IMR-90 (cell line): Measurements from ENCODE around the gene ZBTB7B.

Experiments
- CEBPB ChIP-seq: IDR thresholded peaks from 2 replicates; pipeline ENCODE4 v1.6.1; 2012; ENCODE audit warnings: low read depth, low read length, improper control_type of control experiment
- CTCF ChIP-seq: conservative IDR thresholded peaks from 2 replicates; pipeline ENCODE4 v1.5.1; 2012; ENCODE audit warnings: mild to moderate bottlenecking, low read depth, low read length, improper control_type of control experiment
- ELK1 ChIP-seq: fragments of 150-350 bp; IDR thresholded peaks from 2 replicates; pipeline ENCODE4 v1.6.1; 2016; ENCODE audit warnings: low read depth, mild to moderate bottlenecking, low read length, moderate library complexity, borderline replicate concordance
- FOS ChIP-seq: fragments of 150-350 bp; IDR thresholded peaks from 2 replicates; pipeline ENCODE4 v1.6.1; 2016; ENCODE audit warnings: low read depth, low read length
- POLR2A ChIP-seq: IDR thresholded peaks from 2 replicates; pipeline ENCODE4 v1.6.1; 2012; ENCODE audit warnings: mild to moderate bottlenecking, low read depth, low read length
- USF2 ChIP-seq: fragments of 150-350 bp; IDR thresholded peaks from 2 replicates; pipeline ENCODE4 v1.6.1; 2017; ENCODE audit warnings: mild to moderate bottlenecking, antibody characterized with exemption, low read length, low read depth

DNA sequence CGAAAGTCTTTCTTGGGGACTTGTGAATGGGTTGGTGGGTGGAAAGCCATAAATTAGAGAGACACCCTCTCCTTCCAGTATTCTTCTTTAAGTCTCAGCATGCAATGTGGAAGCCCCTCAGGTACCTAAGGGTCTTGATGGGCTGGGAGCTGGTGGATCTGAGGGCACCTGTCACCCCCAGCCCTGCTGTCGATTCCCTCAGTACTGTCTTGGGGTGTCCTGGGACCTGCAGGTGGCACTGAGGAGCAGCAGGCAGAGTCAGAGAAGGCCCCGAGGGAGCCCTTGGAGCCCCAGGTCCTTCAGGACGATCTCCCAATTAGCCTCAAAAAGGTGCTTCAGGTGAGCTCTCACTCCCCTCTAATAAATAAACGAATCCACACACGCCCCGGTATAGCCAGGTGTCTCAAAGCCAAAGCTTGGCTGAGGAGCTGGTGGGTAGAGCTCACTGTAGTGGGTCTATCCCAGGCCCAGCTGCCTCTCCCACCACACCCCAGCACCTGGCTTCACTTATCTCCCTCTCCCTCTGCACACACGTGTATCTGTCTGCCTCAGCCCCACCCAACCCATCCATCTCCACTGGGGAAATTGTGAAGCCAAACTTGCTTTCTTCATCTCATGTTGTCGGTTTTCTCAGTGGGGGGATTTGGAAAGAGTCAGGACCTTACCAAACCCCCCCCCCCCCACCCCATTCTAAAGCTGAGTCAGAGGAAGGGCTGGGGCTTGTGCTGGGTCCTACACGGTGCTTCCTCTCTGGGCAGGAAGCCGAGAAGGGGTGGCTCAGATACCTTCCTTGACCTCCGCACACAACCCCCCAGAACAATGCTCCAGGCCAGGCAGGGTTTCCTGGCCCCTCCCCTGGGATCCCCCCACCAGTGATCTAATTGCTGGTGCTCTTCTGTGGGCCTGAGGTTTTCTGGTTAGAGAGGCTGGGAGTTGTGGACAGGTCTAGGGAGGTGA, 50.1 kb downstream of the ZBTB7B start:
- TF ChIP-seq CTCF (peak; percentile 24; the same call in 1 of the 2 replicates), CEBPB (no peak), POLR2A (no peak), USF2 (no peak), FOS (no peak), ELK1 (no peak)
